ENCODE results near the gene EMCN.

The EMCN gene

DNA sequence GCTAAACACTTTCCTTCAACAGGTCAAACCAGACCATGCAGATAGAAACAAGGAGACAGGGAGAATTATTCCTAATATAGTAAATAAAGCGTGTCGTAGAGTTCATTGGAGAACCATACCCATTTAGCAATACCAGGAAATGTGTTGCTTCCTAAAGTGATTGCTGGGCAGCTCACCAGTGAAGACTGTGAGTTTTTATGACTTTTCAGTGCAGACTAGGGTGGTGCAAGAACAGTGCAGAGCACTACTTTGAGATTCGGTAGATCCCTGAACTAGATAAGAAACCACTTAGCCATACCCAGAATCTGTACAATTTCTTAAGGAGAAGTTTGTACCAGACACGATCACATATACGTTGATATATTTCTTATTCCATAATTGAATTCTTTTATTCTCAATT lies 87.4 kb downstream of the EMCN start:
- Histone ChIP-seq H3K9me3 (no peaks in the 10 kb centered on the region), H3K36me3 (no peaks in the 10 kb centered on the region), H3K4me3 (no peak overlapping the region), H3K27me3 (no peaks in the 10 kb centered on the region), H3K4me1 (no peaks in the 10 kb centered on the region), H3K27ac (no peak overlapping the region)
- DNase-seq: no peak
- no peak for TF ChIP-seq CTCF (IDR thresholded peaks at IDR 0.05)
- intact Hi-C loops (cut with DNase I; ENCODE audit: low total_unique reads): no loop called here

DNA sequence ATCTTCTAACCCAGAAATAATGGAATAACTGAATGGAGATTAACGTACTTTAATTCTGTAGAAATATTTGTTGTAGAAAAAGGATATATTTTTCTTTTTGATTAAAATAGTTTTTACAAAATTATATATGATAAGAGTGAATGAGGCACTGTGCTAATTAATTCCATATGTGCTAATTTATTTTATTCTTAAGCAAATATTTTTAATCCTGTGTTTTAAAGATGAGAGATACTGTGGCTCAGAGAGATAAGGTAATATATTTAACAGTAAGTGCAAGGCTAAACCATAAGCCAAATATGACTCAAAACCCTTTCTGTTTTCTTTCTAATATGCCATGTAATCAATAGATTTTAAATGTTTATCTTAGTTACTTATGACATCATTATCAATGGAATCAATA lies 88.2 kb downstream of the EMCN start:
- intact Hi-C loops (cut with DNase I; ENCODE audit: low total_unique reads): no loop called here
- DNase-seq: no peak

DNA sequence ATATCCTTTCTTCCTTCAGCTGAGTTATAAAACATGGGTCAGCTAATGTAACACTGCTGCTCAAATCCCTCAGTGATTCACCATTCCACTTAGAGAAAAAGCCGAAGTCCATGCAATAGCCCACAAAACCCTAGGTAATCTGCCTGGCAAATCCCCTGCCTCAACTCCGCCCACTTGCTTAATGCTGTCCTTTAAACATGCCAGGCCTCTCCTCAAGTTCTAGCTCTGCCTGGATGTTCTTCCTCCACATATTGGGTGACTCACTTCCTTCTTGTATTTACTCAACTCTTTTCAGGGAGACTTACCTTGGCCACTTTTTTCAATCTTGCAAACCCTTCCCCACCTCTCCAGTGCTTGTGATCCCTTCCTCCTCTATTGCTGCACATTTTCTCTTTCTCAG lies 89.8 kb downstream of the EMCN start:
- Histone ChIP-seq H3K4me3 (no peak overlapping the region), H3K36me3 (no peaks in the 10 kb centered on the region), H3K27me3 (no peaks in the 10 kb centered on the region), H3K4me1 (no peaks in the 10 kb centered on the region), H3K27ac (no peak overlapping the region), H3K9me3 (no peaks in the 10 kb centered on the region)
- no peak for TF ChIP-seq CTCF (IDR thresholded peaks at IDR 0.05)
- DNase-seq: no peak
- intact Hi-C loops (cut with DNase I; ENCODE audit: low total_unique reads): no loop called here

More for the DNA sequence above, 88.2 kb downstream of the EMCN start:
- no peaks in the 10 kb centered on the region for H3K27me3 ChIP-seq
- H3K9me3 ChIP-seq: no peaks in the 10 kb centered on the region
- H3K36me3 ChIP-seq: no peaks in the 10 kb centered on the region
- H3K27ac ChIP-seq: no peak overlapping the region
- no peaks in the 10 kb centered on the region for H3K4me1 ChIP-seq
- no peak overlapping the region for H3K4me3 ChIP-seq
- no peak for TF ChIP-seq CTCF (IDR thresholded peaks at IDR 0.05)

- H3K9me3 ChIP-seq: no peaks in the 10 kb centered on the region
- H3K36me3 ChIP-seq: no peaks in the 10 kb centered on the region
- no peak for TF ChIP-seq CTCF (IDR thresholded peaks at IDR 0.05)
- no peak overlapping the region for H3K4me3 ChIP-seq
- no peak for DNase-seq
- H3K27me3 ChIP-seq: no peaks in the 10 kb centered on the region
- intact Hi-C loops (cut with DNase I; ENCODE audit: low total_unique reads): no loop called here
- H3K4me1 ChIP-seq: peaks cover 0 to 12% (median 0%) of the 10 kb centered on the region in 4 donors
- H3K27ac ChIP-seq: no peak overlapping the region
Observed at GRCh38 chr4:100424376-100424775, 93.4 kb downstream of the EMCN start.

DNA sequence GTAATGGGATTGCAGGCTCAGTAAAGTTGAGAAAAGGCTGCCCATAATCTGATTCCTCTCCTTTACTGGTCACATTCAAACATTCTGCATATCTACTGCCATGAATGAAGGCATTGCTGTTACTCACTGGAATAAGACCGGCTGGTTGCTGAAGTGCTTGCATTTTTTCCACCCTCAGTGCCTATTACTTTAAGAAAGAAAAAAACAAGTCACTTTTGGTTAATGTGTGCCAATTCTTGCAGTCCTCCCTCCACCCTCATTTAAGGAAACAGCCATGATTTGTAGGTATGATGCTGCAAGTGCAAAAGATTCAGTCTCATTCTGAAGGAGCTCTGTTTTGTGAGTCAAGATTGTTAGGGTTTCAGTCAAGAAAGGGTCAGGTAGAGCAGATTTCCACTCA lies 94.9 kb downstream of the EMCN start:
- Histone ChIP-seq H3K4me1 (peaks cover 0 to 12% (median 0%) of the 10 kb centered on the region in 4 donors), H3K4me3 (no peak overlapping the region), H3K27me3 (no peaks in the 10 kb centered on the region), H3K36me3 (no peaks in the 10 kb centered on the region), H3K27ac (no peak overlapping the region), H3K9me3 (no peaks in the 10 kb centered on the region)
- no peak for DNase-seq
- TF ChIP-seq CTCF (IDR thresholded peaks at IDR 0.05): no peak
- intact Hi-C loops (cut with DNase I; ENCODE audit: low total_unique reads): no loop called here

DNA sequence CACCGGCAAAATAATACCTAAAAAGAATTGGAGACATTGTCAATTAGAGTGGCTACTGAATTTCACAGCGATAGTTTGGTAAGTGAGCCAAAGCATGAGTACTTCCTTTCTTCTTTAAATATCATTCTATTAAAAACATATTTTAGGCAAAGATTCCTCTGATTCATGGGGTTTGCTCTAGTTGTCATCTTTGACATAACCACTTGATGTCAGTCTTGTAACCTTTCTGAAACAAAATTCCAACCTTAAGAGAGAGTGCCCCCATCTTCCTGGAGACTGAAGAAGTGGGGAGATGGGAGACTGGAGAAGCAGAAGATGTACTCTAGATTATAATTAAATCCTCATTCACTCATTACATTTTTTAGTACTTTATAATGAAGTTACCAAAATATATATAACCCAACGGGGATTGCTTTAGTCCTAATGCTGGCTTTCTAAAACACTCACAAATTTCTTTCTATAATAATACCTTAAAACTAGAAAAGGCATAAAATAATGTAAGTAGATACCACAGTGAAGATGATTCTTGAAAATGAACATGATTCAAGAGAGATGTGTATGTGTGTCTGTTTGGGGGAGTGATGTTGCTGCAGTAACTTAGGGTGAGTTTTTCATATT lies 96.4 kb downstream of the EMCN start:
- intact Hi-C loops (cut with DNase I; ENCODE audit: low total_unique reads): no loop called here
- peaks cover 0 to 12% (median 0%) of the 10 kb centered on the region in 4 donors for H3K4me1 ChIP-seq
- peak overlapping the region; percentile 15 to 26 for H3K4me3 ChIP-seq
- H3K27me3 ChIP-seq: no peaks in the 10 kb centered on the region
- TF ChIP-seq CTCF (IDR thresholded peaks at IDR 0.05): peak; percentile 41 to 46
- H3K36me3 ChIP-seq: no peaks in the 10 kb centered on the region
- no peak for DNase-seq
- no peaks in the 10 kb centered on the region for H3K9me3 ChIP-seq
- peak overlapping the region; percentile 8 to 46 for H3K27ac ChIP-seq
